Stimulated activated CD4-positive, alpha-beta T cell treated with anti-CD3 and anti-CD28 coated beads, Interleukin-12 subunit alpha, Interleukin-12 subunit beta, amount 100 ng/mL, for 48 hours (primary cell): ENCODE measurements around the gene HDHD2.
"Not testable (repeated sequence)": the region's sequence is repeated elsewhere in the genome, so short reads cannot be mapped to it uniquely, and the experiment has no call there.

ENCODE experiments used
- DNase-seq, 3 donors: peaks; one replicate each; pipeline ENCODE4 v3.0.0-alpha.2; 2020; ENCODE audit warnings: low read depth in 2 of 3, low spot score in 1 of 3

The HDHD2 gene

DNA sequence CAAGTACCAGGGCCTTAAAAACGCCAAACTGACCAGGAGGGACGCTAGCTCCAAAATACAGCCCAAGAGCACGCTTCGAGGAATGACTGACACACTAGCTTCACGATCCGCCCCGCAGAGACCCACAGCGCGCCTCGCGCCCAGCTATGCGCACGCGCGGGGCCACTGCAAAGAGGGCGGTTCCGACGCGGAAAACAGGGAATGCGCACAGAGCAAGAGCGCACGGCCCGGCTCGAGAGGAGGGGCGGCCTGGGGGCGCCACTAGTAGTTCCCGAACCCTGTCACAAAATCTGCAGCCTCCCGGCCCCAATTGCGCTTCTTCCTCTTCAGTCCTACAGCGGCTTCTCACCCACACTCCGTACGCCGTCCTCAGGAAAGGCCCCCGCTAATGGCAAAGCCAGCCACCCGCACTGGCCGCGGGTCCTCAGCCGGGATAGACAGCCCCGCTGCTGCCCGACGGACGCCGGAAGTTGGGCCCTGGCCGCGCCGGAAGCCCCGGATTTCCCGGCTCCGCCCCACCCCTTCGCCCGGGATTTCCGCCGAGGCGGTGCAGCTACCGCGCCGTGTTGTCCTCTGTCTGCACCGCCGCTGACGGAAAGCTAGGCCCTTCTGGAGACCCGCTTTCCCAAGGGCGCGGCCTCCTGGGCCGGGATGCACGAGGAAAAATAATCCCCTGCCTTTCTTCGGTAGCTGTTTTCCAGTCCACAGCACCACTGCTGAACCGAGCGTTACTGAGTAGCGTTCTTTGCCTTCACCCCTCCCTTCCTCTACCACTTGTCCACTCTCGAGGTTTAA is at the start of gene HDHD2:
Gene HDHD2, minus strand, starts transcription at position 472 of the 795 bp plus-strand sequence. CDS start 14,061 bp downstream, outside the sequence.
- peak; percentile 67 to 86 (median 77) for DNase-seq

DNA sequence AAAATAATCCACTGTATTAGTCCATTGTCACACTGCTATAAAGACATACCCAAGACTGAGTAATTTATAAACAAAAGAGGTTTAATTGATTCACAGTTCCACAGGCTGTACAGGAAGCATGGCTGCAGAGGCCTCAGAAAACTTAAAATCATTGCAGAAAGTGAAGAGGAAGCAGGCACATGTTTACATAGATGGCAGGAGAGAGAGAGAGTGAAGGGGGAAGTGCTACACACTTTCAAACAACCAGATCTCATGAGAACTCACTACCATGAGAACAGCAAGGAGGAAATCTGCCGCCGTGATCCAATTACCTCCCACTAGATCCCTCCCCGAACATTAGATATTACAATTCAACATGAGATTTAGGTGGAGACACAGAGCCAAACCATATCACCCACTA is 45.7 kb upstream of the HDHD2 start:
- not testable (repeated sequence) for DNase-seq

DNA sequence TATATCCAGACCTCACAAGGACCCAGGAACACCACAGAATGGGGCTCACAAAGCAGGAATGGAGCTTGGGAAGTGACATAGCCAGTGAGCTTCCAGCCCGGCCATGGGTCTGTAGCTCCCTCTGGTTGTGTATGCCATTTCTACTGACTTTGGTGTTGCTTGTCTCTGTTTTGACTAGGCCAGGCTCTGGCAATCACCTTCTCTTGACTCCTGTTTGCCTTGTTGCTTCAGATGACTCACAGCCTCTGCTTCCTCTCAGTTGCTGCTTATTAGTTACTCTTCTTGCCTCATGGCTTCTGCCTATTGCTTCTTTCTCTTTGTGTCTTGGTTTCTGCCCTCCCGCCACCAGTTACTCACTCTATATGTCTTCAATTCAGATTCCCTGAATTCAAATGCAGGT is 41.7 kb upstream of the HDHD2 start:
- DNase-seq: no peak

GRCh38 chr18:47187721-47188120 is 37.4 kb upstream of the HDHD2 start:
- no peak for DNase-seq

GRCh38 chr18:47184419-47185050 is 34.2 kb upstream of the HDHD2 start:
- no peak for DNase-seq

- DNase-seq: not testable (repeated sequence)
These were observed 31.9 kb upstream of the HDHD2 start for GRCh38 chr18:47182156-47182555.

- DNase-seq: no peak
These were observed 30.5 kb upstream of the HDHD2 start for GRCh38 chr18:47180765-47181164.

GRCh38 chr18:47179520-47179919 is 29.2 kb upstream of the HDHD2 start:
- no peak for DNase-seq

- peak; percentile 81 to 90 (median 86) for DNase-seq
These were observed 25.7 kb upstream of the HDHD2 start, which contains the start of gene IER3IP1 for GRCh38 chr18:47175898-47176575. TSS of gene IER3IP1 (minus strand) at chr18:47176364. CDS start at chr18:47176277, 87 bp downstream.

DNA sequence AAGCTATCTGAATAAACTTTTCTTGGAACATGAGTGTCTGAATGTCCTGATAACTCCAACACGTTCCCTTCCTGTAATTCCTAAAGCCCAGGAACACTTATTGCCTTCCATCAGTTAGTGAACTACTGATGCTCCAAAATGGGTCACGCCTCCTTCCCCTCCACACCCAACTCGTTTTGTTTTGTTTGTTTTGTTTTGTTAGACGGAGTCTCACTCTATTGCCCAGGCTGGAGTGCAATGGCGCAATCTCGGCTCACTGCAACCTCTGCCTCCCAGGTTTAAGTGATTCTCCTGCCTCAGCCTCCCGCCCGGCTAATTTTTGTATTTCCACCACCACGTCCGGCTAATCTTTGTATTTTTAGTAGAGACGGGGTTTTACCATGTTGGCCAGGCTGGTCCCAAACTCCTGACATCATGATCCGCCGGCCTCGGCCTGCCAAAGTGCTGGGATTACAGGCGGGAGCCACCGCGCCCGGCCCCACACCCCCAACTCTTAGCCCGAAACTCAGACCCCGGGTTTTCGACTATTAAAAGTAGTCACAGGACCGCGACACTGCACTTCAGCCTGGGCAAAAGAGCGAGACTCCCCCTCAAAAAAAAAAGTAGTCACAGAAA is 25.1 kb upstream of the HDHD2 start:
- no peak for DNase-seq

- no peak for DNase-seq
These were observed 24.3 kb upstream of the HDHD2 start for GRCh38 chr18:47174545-47175116.

- no peak for DNase-seq
These were observed 22.2 kb upstream of the HDHD2 start for GRCh38 chr18:47172476-47172875.

- no peak for DNase-seq
These were observed 18.6 kb upstream of the HDHD2 start for GRCh38 chr18:47168913-47169312.

DNA sequence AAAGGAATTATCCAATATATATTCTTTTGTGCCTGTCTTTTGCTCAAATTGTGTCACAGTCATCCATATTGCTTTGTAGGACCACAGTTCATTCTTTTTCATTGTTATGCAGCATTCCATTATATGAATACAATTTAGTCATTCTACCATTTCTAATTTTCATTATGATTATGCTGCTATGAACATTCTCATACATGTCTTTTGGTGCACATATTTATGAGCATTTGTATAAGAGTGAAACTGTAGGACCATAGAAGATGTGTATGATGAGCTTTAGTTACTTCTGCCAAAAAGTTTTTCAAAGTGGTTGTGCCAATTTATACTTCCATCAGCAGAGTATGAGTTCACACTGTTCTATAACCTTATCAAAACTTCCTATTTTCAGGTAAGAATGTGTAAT is 18.2 kb upstream of the HDHD2 start:
- no peak for DNase-seq

- no peak for DNase-seq
These were observed 16.0 kb upstream of the HDHD2 start for GRCh38 chr18:47166294-47166693.

DNA sequence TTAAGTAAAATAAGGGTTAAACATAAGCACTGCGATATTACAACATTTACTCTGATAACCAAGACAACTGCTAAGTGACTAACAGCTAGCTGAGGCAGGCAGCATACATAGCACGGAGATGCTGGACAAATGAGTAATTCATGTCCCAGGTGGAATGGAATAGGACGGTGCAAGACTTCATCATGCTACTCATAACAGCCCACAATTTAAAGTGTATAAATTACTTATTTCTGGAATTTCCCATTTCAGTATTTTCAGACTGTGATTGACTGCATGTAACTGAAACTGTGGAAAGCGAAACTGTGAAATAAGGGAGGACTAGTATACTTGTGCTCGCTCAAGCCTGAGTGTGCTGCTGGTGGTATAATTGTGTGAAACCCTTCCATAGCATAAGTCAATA is 12.9 kb upstream of the HDHD2 start:
- no peak for DNase-seq

- DNase-seq: no peak
These were observed 10.0 kb upstream of the HDHD2 start for GRCh38 chr18:47160256-47160655.

DNA sequence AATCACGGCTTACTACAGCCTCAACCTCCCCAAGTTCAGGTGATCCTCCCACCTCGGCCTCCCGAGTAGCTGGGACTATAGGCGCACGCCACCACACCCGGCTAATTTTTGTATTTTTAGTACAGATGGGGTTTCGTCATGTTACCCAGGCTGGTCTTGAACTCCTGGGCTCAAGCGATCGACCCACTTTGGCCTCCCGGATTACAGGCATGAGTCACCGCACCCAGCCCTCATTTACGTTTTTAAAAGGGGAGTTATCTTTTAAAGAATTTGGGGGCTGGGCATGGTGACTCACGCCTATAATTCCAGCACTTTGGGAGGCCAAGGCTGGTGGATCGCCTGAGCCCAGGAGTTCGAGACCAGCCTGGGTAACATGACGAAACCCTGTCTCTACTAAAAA is 8.1 kb upstream of the HDHD2 start:
- not testable (repeated sequence) for DNase-seq

DNA sequence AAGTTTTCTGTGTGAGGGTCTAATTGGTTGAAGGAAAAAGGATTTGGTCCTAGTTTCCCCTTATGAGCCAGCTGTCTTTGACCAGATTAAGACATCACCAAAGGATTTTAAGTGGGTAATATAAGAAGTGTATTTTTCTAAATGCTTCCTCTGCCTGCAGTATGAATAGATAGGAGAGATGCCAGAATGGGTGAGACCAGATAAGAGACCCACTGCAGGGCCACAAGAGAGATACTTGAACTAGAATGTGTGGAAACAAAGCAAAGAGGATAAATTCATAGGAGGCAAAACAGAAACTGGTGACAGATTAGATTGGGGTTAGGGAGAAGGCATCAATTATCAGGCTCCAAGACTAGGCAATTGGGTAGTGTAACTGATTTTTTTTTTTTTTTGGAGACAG is 1.1 kb upstream of the HDHD2 start:
- DNase-seq: no peak

GRCh38 chr18:47150824-47151366 is 595 bp upstream of the HDHD2 start:
- DNase-seq: no peak

GRCh38 chr18:47149457-47150028 is 757 bp downstream of the HDHD2 start:
- DNase-seq: no peak
